ENCODE data around the gene BCAR1. TPM values are rescaled to one million over a fixed set of nuclear protein-coding genes. Genes with fewer than 3 reads are reported as not detected.

Gene BCAR1
- total RNA-seq, 1 experiment from 2014 or later, result 12.9 TPM

DNA sequence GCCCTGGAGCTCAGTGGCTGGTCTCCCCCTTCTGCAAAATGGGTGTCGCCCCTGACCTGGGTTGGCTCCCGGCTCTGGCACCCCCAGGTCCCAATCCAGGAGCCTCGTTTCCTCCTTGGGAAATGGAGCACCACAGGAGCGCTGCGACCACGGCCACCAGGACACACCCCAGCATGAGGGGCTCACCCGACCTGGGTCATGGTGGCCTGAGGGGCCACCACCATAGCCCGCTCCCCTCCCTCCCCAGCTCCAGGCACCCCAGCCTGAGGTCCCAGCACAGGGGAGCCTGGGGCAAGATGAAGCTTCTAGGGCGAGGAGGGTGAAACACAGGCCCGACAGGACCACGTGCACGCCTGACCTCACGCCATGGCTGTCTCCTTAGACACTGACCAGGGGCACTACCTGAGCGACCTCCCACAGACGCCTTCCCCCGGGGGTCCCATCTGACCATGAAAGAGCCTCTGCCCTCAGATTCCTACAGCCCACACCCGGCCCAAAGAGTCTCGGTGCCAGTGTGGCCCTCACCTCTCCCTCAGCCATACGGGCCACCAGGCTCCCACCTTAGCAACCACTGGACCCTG, 11.8 kb downstream of the BCAR1 start:
- DNase-seq (ENCODE audit: low spot score), result no peak

- no peak for DNase-seq (ENCODE audit: low spot score)
Measured at GRCh38 chr16:75238853-75239541, 12.4 kb downstream of the BCAR1 start.

GRCh38 chr16:75238132-75238852, 13.1 kb downstream of the BCAR1 start:
- DNase-seq (ENCODE audit: low spot score), result peak; percentile 41

- DNase-seq (ENCODE audit: low spot score), result no peak
Measured at GRCh38 chr16:75237398-75238131, 13.9 kb downstream of the BCAR1 start.

- no peak for DNase-seq (ENCODE audit: low spot score)
Measured at GRCh38 chr16:75236736-75237397, 14.6 kb downstream of the BCAR1 start.

DNA sequence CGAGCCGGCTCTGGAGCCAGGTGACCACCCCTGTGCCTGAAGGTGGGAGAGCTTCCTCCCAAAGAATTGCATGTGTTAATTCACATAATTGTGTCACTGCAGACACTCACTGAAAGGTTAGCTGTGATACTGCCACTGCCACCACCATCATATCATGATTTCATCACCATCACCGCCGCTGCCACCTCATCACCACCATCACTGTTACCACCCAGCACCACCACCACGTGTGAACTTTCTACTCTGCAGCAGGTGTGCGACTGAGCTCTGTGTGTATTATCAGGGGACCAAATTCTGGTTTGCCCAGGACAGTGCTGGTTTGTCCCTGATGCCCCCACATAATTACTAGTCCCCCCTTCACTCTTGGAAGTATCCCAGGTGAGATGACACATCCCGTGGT, 15.2 kb downstream of the BCAR1 start:
- DNase-seq (ENCODE audit: low spot score), result no peak

DNA sequence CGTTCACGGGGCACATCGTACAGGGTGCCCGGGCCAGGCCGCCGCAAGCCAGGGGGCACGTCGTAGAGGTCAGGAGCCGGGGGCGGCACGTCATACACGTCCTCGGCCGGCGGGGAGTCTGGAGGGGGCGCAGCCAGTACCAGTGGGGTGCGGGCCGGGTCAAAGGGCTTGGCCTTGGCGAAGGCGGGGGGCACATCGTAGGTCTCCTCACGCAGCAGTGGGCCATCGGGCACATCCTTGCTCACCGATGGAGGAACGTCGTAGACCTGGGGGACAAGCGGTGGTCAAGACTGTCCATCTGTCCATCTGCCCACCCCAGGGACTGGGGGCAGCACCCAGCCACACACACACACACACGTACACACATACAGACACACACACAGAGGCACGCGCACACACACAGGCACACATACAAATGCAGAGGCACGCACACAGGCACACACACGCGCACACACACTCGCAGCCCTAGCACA, 15.7 kb downstream of the BCAR1 start:
- DNase-seq (ENCODE audit: low spot score), result no peak

GRCh38 chr16:75234856-75235696, 16.3 kb downstream of the BCAR1 start:
- DNase-seq (ENCODE audit: low spot score), result no peak

DNA sequence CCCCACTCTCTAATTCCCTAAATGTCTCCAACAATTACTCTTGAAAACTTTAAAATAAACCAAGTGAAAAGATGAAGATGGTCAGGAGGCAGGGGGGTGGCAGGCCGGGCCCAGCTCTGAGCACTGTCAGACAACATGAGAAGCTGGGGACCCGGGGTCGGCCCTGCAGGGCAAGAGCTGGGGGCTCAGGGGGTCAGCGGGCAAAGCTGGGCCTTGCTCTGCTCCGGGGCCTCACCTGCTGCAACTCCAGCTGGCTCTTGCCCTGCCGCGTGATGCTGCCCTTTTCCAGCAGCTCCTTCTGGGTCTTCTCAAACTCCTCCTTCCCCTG, 17.8 kb downstream of the BCAR1 start:
- DNase-seq (ENCODE audit: low spot score), result no peak

- no peak for DNase-seq (ENCODE audit: low spot score)
Measured at GRCh38 chr16:75231570-75231969, 19.9 kb downstream of the BCAR1 start.

DNA sequence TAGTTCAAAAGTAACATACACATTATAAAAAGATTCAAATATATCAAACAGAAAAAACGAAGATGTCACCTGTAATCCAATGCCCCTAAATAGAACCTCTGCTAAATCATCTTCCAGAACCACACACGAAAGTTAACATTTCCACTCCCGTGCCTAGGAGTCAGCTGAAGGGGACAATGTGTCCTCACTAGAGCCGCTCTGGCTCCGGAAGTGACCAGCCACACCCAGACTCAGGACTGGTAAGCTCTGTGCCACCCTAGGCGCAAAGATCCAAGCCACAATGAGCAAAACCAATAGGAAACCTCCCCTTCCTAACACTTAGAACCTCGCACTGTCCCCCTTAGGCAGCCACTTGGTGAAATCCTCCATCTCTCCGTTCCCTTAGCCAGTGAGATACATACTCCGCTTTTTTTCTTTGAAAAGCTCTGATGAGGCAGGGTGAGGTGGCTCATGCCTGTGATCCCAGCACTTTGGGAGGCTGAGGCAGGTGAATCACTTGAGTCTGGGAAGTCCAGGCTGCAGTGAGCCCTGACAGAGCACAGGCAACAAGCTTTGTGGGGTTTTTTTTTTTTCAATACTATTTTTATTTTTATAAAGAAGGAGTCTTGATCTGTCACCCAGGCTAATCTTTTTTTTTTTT, 20.8 kb downstream of the BCAR1 start:
- DNase-seq (ENCODE audit: low spot score), result no peak

GRCh38 chr16:75229172-75230031, 22.0 kb downstream of the BCAR1 start:
- DNase-seq (ENCODE audit: low spot score), result no peak

GRCh38 chr16:75228143-75228976, 23.1 kb downstream of the BCAR1 start:
- no peak for DNase-seq (ENCODE audit: low spot score)

DNA sequence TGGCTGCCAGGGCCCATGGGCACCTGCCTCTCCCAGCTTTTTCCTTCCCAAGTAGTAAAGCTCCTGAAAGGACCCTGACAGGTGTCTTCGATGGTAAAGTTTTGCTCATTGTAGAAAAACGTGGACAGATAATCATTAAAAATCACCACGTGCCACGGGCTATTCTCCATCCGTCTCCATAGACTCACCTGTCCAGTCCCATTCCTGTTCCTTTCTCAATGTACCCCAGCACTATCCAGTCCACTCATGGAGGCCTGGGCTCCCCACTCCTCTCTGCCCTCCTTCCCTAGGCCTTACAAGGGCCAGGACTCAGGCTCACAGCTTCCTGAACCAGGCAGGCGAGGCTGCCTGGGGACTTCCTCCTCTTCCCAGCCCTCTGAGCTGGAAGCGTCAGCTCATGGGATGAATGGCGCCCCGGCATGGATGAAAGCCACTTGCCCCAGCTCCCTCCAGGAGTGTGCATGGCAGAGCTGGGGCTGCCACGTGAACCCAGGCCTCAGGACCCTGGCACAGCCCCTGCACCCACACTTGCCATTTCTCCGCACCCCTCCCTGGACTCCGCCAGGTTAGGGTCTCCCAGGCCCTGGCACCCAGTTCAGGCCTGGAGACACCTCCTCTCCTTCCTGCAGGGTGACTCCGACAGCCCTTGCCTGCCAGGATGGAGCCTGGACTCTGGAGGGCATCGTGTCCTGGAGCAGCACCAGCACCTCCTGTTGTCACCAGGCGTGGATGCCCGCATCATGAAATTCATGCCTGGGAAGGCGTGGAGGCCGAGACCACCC, 23.9 kb downstream of the BCAR1 start:
- DNase-seq (ENCODE audit: low spot score), result no peak

- DNase-seq (ENCODE audit: low spot score), result no peak
Measured at GRCh38 chr16:75226550-75227360, 24.7 kb downstream of the BCAR1 start.

GRCh38 chr16:75225678-75226515, 25.5 kb downstream of the BCAR1 start:
- no peak for DNase-seq (ENCODE audit: low spot score)

All from H4 (cell line).